Measurements from ENCODE around the gene DUOX1. TPM values are rescaled to one million over a fixed set of nuclear protein-coding genes. Genes with fewer than 3 reads are reported as not detected.

The DUOX1 gene
- total and polyA plus RNA-seq, 2 of the 13 experiments (the other 11 are each of a cell fraction or from before 2014, with no cell fraction given) = 0.03 TPM; not detected in 1

DNA sequence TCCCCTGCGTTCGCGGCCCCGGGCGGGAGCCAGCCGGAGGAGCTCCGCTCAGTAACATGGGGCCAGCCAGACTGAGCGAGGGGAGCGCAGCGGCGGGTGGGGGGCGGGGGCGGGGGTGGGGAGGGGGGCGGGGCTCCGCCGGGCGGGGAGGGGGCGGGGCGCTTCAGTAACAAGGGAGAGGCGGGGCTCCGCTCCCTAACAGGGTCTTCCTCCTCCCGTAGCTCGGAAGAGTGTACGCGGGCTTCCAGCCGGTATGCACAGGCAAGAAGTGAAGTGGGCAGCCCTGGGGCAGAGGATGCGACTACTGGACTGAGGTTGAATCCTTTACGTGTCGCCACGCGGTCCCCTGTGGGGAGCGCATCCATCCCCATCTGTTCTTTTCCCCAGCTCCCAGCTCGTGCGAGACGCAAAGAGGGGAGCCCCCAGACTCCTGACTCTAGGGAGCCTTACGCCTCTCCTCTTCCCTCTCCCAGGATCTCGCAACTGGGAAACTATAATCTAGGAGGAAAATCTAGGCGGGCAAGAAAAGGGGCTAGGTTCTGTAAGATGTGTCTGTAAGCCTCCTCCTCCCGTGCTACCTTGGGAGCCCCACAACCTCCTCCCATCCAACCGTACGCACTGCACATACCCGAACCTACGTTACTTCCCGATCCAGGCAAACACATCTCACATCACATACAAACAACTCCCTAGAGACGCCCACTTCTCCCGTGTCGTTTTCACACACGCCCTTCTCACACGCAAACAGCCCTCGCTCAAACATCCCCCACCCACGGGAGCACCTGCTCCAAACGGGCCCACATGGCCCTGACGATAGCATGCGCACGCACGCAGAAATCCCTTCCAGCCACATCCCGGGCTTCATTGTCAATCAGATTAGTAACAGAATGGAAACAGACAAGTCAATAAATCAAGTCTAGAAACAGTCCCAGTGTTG lies 58.4 kb downstream of the DUOX1 start, which contains the start of gene SHF:
TSS of gene SHF (minus strand) at position 73 of the 937 bp plus-strand sequence. CDS start at position 58, 15 bp downstream.
- BruUV-seq (replicated peaks) = no TSS peak
- WGBS (ENCODE audit: low lambda C conversion rate) = 8% methylated on average over 22 of the region's 57 CpGs
- CTCF ChIA-PET (ENCODE audit: low intra/inter-chr PET ratio, low total read pairs) = interaction anchor here (1.5 kb wide), 1 partner anchor 10 kb away, joined by 3 read pairs; no protein-coding TSS in a partner anchor
- H3K9me3 ChIP-seq (ENCODE audit: low read length) = no peaks in the 10 kb centered on the region
- H3K4me1 ChIP-seq (ENCODE audit: insufficient read depth, low read length) = peaks cover 45% of the 10 kb centered on the region
- POLR2A ChIA-PET = interaction anchor here (0.6 to 2.9 kb wide), 8 partner anchors 12 to 214 kb away, joined by 3 to 42 read pairs (median 6); a partner anchor contains a TSS
- H3K36me3 ChIP-seq (replicated peaks in 1 of 2; ENCODE audit: control insufficient read depth in 1 of 2, insufficient read depth in 2 of 2, low read length in 2 of 2) = peaks cover 0 to 3% of the 10 kb centered on the region in 2 experiments; a peak in 2 of 5 replicates
- in situ Hi-C loops (cut with HindIII; ENCODE audit: extremely low pct_ligation_motif_present, low pct_unique_long_range_greater_than_20kb) = no loop called here
- peaks cover 23% of the 10 kb centered on the region for H4K20me1 ChIP-seq (ENCODE audit: insufficient read depth, low read length)
- peak within 1 kb of the TSS; percentile 92 for H2AFZ ChIP-seq (ENCODE audit: low read length)
- H3K79me2 ChIP-seq (ENCODE audit: insufficient read depth, low read length) = peaks cover 40% of the 10 kb centered on the region
- H3K4me3 ChIP-seq (replicated peaks in 1 of 3; ENCODE audit: insufficient read depth in 1 of 3, low read depth in 2 of 3, low read length in 3 of 3) = peak within 1 kb of the TSS; percentile 79 to 83 (median 82)
- peaks cover 0 to 3% of the 10 kb centered on the region in 2 experiments; a peak in 1 of 5 replicates for H3K27me3 ChIP-seq (ENCODE audit: control insufficient read depth in 1 of 2, insufficient read depth in 2 of 2, low read length in 2 of 2)
- intact Hi-C loops (cut with micrococcal nuclease; ENCODE audit: unreplicated experiment) = loop anchor here (1.0 to 2.0 kb wide), 2 partner anchors 13 to 21 kb away; no protein-coding TSS in a partner anchor
- peak within 1 kb of the TSS; percentile 98 for H3K4me2 ChIP-seq (ENCODE audit: low read depth, low read length)
- peak within 1 kb of the TSS; percentile 50 for H3K27ac ChIP-seq (ENCODE audit: extremely low read length, insufficient read depth, low read length)
- H3K9ac ChIP-seq (ENCODE audit: insufficient read depth, low read depth, low read length) = peak within 1 kb of the TSS; percentile 69
- peak; percentile 31 for DNase-seq (ENCODE audit: low spot score)
- no peak for FAIRE-seq
- ATAC-seq = peak; percentile 69
- 0 out of 2 replicates have a peak, but pooled peaks have one; percentile 16 for TF ChIP-seq MAZ (IDR thresholded peaks at IDR 0.05; ENCODE audit: borderline replicate concordance, low read depth, low read length)
- TF ChIP-seq MAZ (CRISPR knock-in tag; IDR thresholded peaks at IDR 0.05; ENCODE audit: low read depth) = no peak
- 0 out of 2 replicates have a peak, but pooled peaks have one; percentile 21 for TF ChIP-seq ZNF350 (CRISPR knock-in tag; IDR thresholded peaks at IDR 0.05; ENCODE audit: borderline replicate concordance, low read depth)
- 0 out of 2 replicates have a peak, but pooled peaks have one; percentile 15 for TF ChIP-seq SAP130 (CRISPR knock-in tag; IDR thresholded peaks at IDR 0.05; ENCODE audit: low read depth)
- no peak for TF ChIP-seq NFIC (IDR thresholded peaks at IDR 0.05; ENCODE audit: low read length)
- TF ChIP-seq FOXC1 (CRISPR knock-in tag; IDR thresholded peaks at IDR 0.05; ENCODE audit: borderline replicate concordance) = 0 out of 2 replicates have a peak, but pooled peaks have one; percentile 23
- TF ChIP-seq ZNF263 (CRISPR knock-in tag; IDR thresholded peaks at IDR 0.05) = peak; percentile 55
- 0 out of 2 replicates have a peak, but pooled peaks have one; percentile 31 for TF ChIP-seq BORCS8-MEF2B (CRISPR knock-in tag; IDR thresholded peaks at IDR 0.05)
- TF ChIP-seq MAFF (IDR thresholded peaks at IDR 0.05; ENCODE audit: low read depth, low read length) = no peak
- TF ChIP-seq, protein P1, sequence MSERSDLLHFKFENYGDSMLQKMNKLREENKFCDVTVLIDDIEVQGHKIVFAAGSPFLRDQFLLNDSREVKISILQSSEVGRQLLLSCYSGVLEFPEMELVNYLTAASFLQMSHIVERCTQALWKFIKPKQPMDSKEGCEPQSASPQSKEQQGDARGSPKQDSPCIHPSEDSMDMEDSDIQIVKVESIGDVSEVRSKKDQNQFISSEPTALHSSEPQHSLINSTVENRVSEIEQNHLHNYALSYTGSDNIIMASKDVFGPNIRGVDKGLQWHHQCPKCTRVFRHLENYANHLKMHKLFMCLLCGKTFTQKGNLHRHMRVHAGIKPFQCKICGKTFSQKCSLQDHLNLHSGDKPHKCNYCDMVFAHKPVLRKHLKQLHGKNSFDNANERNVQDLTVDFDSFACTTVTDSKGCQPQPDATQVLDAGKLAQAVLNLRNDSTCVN (CRISPR knock-in tag; IDR thresholded peaks at IDR 0.05; ENCODE audit: borderline replicate concordance) = 0 out of 2 replicates have a peak, but pooled peaks have one; percentile 15
- TF ChIP-seq, protein P2, sequence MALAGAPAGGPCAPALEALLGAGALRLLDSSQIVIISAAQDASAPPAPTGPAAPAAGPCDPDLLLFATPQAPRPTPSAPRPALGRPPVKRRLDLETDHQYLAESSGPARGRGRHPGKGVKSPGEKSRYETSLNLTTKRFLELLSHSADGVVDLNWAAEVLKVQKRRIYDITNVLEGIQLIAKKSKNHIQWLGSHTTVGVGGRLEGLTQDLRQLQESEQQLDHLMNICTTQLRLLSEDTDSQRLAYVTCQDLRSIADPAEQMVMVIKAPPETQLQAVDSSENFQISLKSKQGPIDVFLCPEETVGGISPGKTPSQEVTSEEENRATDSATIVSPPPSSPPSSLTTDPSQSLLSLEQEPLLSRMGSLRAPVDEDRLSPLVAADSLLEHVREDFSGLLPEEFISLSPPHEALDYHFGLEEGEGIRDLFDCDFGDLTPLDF (CRISPR knock-in tag; IDR thresholded peaks at IDR 0.05) = no peak
- TF ChIP-seq POLR2A (IDR thresholded peaks at IDR 0.05; ENCODE audit: insufficient read depth in 1 of 2, low read depth in 2 of 2, low read length in 2 of 2) = peak in 1 of 2 experiments; percentile 65; a peak in 1 of 4 replicates
- no peak for TF ChIP-seq ZNF530 (CRISPR knock-in tag; IDR thresholded peaks at IDR 0.05; ENCODE audit: low read depth)
- TF ChIP-seq POLR2AphosphoS5 (IDR thresholded peaks at IDR 0.05; ENCODE audit: low read depth, low read length) = peak; percentile 53
- TF ChIP-seq, protein P3, sequence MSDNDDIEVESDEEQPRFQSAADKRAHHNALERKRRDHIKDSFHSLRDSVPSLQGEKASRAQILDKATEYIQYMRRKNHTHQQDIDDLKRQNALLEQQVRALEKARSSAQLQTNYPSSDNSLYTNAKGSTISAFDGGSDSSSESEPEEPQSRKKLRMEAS (IDR thresholded peaks at IDR 0.05) = 0 out of 2 replicates have a peak, but pooled peaks have one; percentile 44
- no peak for TF ChIP-seq YY1 (IDR thresholded peaks at IDR 0.05; ENCODE audit: insufficient read depth, insufficient replicate concordance, low read depth, low read length)
- TF ChIP-seq RBFOX2 (IDR thresholded peaks at IDR 0.05; ENCODE audit: low read depth, low read length) = 0 out of 2 replicates have a peak, but pooled peaks have one; percentile 40
